Testis (tissue), 2 donors: ENCODE measurements around the gene UGT2B28.

Experiments
- CTCF ChIP-seq, 3 experiments: fragments of 450-650 bp in 2 of 3; fragments of 200-600 bp in 1 of 3; sonication (generic) in 1 of 3; IDR thresholded peaks; one replicate each; pipeline ENCODE4 v1.5.1; 2016 to 2019; ENCODE audit warnings: antibody characterized with exemption in 3 of 3, mild to moderate bottlenecking in 2 of 3, moderate library complexity in 1 of 3
- POLR2A ChIP-seq: fragments of 450-650 bp; IDR thresholded peaks from one replicate; pipeline ENCODE4 v1.6.1; 2017; ENCODE audit warnings: antibody characterized with exemption, mild to moderate bottlenecking, moderate library complexity

DNA sequence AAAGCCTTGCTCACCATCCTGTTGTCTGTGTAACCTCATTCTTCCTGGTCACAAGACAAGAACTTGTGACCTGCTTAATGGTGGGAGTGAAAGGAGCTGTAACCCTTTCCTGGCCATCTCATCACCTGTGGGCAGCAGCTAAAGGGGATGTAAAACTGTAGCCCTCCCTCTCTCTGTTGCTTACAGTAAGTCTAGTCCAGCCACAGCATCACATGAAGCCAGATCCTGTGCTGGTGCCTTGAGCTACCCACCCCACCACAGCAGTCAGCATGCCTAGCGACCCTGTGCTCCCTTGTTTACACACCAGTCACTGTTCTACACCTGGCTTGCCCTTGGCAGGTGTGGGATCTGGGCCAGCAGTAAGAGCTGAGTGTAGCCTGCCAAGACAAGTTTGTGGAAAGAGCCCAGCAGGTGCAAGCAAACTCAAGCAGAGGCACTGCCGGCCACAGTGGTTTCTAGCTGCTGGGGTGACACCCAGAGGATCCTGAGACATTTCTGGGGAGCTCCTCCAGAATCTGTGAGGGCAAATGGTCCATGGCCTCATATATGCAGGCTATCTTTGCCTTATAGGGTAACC lies 41.0 kb downstream of the UGT2B28 start:
- TF ChIP-seq CTCF (IDR thresholded peaks at IDR 0.05), result no peak
- no peak for TF ChIP-seq POLR2A
